ENCODE measurements around the gene MEP1B.
"Not testable (repeated sequence)": the region's sequence is repeated elsewhere in the genome, so short reads cannot be mapped to it uniquely, and the experiment has no call there.

The MEP1B gene

DNA sequence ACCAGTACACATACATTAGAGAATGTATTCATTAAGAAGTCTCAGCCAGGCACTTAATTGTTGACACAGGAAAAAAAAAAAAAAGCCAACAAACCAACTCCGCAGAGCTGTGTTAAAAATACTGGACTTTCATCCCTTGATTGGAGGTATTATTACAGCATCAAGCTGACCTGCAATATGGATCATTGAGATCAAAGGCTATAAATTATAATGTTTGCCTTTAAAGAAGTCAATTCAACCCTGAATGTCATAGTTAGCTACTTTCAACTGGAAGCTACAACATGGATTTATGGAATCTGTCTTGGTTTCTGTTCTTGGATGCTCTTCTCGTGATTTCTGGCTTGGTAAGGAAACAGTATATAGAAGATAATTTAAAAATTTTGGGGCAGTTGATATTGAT lies at the start of gene MEP1B:
TSS of gene MEP1B (plus strand) at position 250 of the 400 bp plus-strand sequence. CDS start at position 282, 32 bp downstream.
- Histone ChIP-seq H3K9ac (ENCODE audit: insufficient read length) (no peak within 1 kb of the TSS), H3K36me3 (ENCODE audit: insufficient read depth, low read length) (no peaks in the 10 kb centered on the region), H3K9me3 (ENCODE audit: low read depth, low read length) (no peaks in the 10 kb centered on the region), H3K4me3 (no peak within 1 kb of the TSS), H3K27ac (no peak within 1 kb of the TSS)
- DNase-seq (ENCODE audit: low read depth, low spot score), result no peak
- TF ChIP-seq EZH2 (IDR thresholded peaks at IDR 0.05), result no peak
- no peak for TF ChIP-seq POLR2AphosphoS5 (IDR thresholded peaks at IDR 0.05; ENCODE audit: borderline replicate concordance, low read depth, low read length)
- no peak for TF ChIP-seq FOXP2 (optimal IDR thresholded peaks at IDR 0.05; ENCODE audit: control extremely low read depth, extremely low read length, insufficient read depth)

DNA sequence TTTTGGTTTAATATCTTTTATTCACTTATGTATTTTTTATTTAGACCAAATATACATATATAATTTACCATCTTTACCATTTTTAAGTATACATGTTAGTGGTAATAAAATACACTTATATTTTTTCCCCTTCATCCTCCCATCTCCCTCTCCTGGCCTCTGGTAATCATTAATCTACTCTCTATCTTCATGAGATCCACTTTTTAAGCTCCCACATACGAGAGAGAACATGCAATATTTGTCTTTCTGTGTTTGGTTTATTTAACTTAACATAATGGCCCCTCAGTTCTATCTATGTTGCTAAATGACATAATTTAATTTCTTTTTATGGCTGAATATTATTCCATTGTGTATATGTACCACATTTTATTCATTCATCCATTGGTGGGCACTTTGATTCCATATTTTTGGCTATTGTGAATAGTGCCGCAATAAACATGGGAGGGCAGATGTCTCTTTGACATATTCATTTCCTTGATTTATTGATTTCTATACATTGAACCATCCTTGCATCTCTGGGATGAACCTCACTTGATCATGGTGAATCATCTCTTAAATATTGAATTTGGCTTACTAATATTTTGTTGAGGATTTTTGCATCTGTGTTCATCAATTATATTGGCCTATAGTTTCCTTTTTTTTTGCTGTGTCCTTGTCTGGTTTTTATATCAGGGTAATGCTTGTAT lies 41.5 kb upstream of the MEP1B start:
- Histone ChIP-seq H3K9me3 (ENCODE audit: low read depth, low read length) (no peaks in the 10 kb centered on the region), H3K36me3 (ENCODE audit: insufficient read depth, low read length) (no peaks in the 10 kb centered on the region), H3K9ac (ENCODE audit: insufficient read length) (no peak overlapping the region), H3K4me3 (no peak overlapping the region), H3K27ac (no peak overlapping the region)
- DNase-seq (ENCODE audit: low read depth, low spot score), result no peak
- no peak for TF ChIP-seq POLR2AphosphoS5 (IDR thresholded peaks at IDR 0.05; ENCODE audit: borderline replicate concordance, low read depth, low read length)
- TF ChIP-seq FOXP2 (optimal IDR thresholded peaks at IDR 0.05; ENCODE audit: control extremely low read depth, extremely low read length, insufficient read depth), result no peak
- TF ChIP-seq EZH2 (IDR thresholded peaks at IDR 0.05), result no peak

DNA sequence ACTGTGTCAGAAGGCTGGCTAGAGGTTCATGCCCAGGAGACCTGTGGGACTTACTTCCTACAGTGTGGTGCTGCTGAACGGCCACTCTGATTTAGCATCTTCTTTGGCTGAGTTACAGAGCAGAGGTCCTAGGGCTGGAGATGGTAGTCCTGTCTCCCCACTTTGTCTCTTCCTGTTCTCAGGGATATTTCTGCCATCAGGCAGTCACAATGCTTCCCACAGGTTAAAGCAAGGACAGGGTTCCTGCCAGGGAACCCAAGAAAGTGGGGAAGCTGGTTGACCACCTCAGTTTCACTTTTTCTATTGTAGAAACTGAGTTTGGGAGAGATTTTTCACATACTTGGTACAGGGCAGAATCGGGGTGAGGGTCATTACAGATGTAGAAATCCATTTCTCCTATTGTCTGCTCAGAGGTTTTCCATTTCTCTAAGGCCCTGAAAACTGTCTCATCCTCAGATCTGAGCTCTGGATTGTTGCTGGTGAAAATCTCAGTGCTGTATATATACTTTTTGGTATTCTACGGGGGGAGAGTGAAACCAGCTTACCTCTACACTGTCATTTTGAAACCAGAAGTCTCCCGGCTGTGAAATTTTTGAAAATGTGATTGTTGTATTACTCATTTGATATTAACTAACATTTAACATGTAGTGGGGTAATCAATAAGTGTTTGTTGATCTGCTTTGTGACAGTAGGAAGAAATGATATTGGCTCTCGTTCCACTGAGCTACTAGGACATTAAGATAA lies 37.0 kb upstream of the MEP1B start:
- TF ChIP-seq FOXP2 (optimal IDR thresholded peaks at IDR 0.05; ENCODE audit: control extremely low read depth, extremely low read length, insufficient read depth), result no peak
- no peak for TF ChIP-seq EZH2 (IDR thresholded peaks at IDR 0.05)
- TF ChIP-seq POLR2AphosphoS5 (IDR thresholded peaks at IDR 0.05; ENCODE audit: borderline replicate concordance, low read depth, low read length), result no peak
- Histone ChIP-seq H3K9me3 (ENCODE audit: low read depth, low read length) (no peaks in the 10 kb centered on the region), H3K27ac (no peak overlapping the region), H3K9ac (ENCODE audit: insufficient read length) (no peak overlapping the region), H3K36me3 (ENCODE audit: insufficient read depth, low read length) (no peaks in the 10 kb centered on the region), H3K4me3 (no peak overlapping the region)
- DNase-seq (ENCODE audit: low read depth, low spot score), result no peak

DNA sequence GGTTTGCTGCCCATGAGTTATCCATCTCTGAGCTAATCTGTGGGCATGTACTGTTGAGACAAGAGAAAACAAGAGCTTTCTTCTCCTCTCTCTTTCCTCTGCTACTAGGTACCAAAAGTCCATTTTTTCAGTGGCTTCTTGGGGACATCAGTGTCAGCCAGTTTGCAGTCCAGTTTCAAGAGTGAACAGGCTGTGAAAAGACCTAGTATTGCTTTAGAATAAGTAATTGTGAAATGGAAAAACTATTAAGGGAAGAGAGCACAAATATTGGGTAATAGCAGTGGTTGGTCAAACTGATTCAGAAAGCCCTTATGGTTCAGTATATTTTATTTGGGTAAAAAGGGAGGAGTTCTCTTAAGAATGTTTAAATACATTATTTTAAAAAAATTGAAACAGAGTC lies 33.0 kb upstream of the MEP1B start:
- DNase-seq (ENCODE audit: low read depth, low spot score), result no peak
- no peak for TF ChIP-seq EZH2 (IDR thresholded peaks at IDR 0.05)
- TF ChIP-seq FOXP2 (optimal IDR thresholded peaks at IDR 0.05; ENCODE audit: control extremely low read depth, extremely low read length, insufficient read depth), result no peak
- no peak for TF ChIP-seq POLR2AphosphoS5 (IDR thresholded peaks at IDR 0.05; ENCODE audit: borderline replicate concordance, low read depth, low read length)
- Histone ChIP-seq H3K9ac (ENCODE audit: insufficient read length) (no peak overlapping the region), H3K36me3 (ENCODE audit: insufficient read depth, low read length) (no peaks in the 10 kb centered on the region), H3K9me3 (ENCODE audit: low read depth, low read length) (no peaks in the 10 kb centered on the region), H3K27ac (no peak overlapping the region), H3K4me3 (no peak overlapping the region)

DNA sequence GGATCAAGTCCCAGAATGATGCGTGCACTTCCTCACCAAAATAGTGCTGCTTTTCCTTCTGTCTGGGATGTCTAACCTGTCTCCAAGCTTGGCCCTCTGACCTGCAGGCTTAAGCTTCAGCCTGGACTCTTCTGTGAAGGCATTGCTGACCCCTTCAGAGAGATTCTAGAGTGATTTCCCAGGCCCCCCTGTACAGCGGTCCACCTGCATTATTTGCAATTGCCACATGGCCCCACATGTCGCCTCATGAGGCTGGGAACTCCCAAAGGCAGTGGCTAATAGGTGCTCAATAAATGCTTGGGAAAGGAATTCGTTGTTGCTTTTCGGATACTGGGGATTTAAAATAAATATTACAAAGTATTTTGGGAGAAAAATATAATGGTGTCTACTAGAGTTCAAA lies 32.3 kb upstream of the MEP1B start:
- TF ChIP-seq EZH2 (IDR thresholded peaks at IDR 0.05) (no peak), POLR2AphosphoS5 (IDR thresholded peaks at IDR 0.05; ENCODE audit: borderline replicate concordance, low read depth, low read length) (no peak), FOXP2 (optimal IDR thresholded peaks at IDR 0.05; ENCODE audit: control extremely low read depth, extremely low read length, insufficient read depth) (no peak)
- H3K9ac ChIP-seq (ENCODE audit: insufficient read length), result no peak overlapping the region

DNA sequence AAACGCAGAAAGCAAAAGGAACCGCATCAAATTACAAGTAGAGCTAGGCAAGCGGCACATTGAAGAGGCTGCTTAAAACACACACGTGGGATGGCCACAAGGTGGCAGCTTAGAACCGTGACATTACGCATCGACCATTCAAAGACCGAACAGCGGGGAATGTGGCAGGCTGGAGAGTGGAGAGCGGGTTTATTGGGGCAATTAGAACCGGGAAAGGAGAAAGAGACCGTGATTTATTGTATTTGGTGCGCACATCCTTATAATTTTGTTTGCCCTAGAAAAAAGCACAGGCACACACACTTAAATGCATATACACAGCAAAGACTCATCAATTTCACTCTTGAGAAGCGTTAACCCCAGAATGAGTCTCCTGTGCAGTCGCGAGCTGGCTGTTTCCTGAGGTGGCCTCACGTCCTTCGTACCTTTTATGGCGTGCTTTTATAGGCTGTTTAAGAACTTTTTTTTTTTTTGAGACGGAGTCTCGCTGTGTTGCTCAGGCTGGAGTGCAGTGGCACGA lies 31.7 kb upstream of the MEP1B start:
- TF ChIP-seq POLR2AphosphoS5 (IDR thresholded peaks at IDR 0.05; ENCODE audit: borderline replicate concordance, low read depth, low read length) (no peak), EZH2 (IDR thresholded peaks at IDR 0.05) (no peak), FOXP2 (optimal IDR thresholded peaks at IDR 0.05; ENCODE audit: control extremely low read depth, extremely low read length, insufficient read depth) (peak; percentile 59)
- DNase-seq (ENCODE audit: low read depth, low spot score), result peak; percentile 76
- Histone ChIP-seq H3K4me3 (peak overlapping the region; percentile 70), H3K9me3 (ENCODE audit: low read depth, low read length) (no peaks in the 10 kb centered on the region), H3K36me3 (ENCODE audit: insufficient read depth, low read length) (no peaks in the 10 kb centered on the region), H3K27ac (no peak overlapping the region), H3K9ac (ENCODE audit: insufficient read length) (no peak overlapping the region)

More for the DNA sequence above, 32.3 kb upstream of the MEP1B start:
- DNase-seq (ENCODE audit: low read depth, low spot score), result no peak
- no peaks in the 10 kb centered on the region for H3K9me3 ChIP-seq (ENCODE audit: low read depth, low read length)
- H3K36me3 ChIP-seq (ENCODE audit: insufficient read depth, low read length), result no peaks in the 10 kb centered on the region
- H3K27ac ChIP-seq, result no peak overlapping the region
- H3K4me3 ChIP-seq, result peak overlapping the region; percentile 30

DNA sequence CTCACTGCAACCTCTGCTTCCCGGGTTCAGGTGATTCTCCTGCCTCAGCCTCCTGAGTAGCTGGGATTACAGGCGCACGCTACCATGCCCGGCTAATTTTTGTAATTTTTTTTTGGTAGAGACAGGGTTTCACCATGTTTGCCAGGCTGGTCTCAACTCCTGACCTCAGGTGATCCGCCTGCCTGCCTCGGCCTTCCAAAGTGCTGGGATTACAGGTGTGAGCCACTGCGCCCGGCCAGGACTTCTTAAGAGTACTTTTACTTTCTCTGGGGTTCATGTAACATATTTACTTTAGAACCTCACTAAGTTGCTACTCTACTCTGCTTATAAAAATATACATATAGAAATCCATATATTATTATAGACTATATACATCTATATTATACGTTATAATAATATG lies 31.2 kb upstream of the MEP1B start:
- peak overlapping the region; percentile 70 for H3K4me3 ChIP-seq
- not testable (repeated sequence) for H3K9ac ChIP-seq (ENCODE audit: insufficient read length); H3K27ac ChIP-seq; H3K36me3 ChIP-seq (ENCODE audit: insufficient read depth, low read length); DNase-seq (ENCODE audit: low read depth, low spot score); H3K9me3 ChIP-seq (ENCODE audit: low read depth, low read length)

DNA sequence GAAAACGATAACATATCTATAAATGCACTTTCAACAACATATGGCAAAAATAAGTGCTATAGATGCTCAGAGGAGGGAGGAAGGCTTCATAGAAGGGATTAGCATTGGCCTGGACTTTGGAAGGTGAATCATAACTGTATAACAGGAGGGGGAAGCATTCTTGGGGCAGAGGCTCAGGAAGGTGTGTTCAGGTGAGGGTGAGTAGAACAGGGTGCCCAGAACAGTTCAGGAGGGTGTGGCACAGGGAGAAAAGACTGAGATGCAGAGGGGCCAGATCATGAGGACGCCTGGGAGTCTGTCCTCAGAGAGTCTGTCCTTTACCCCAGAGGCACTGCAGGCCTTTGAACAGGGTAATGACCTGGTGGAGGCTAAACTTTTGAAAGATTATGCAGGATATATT lies 29.3 kb upstream of the MEP1B start:
- H3K9me3 ChIP-seq (ENCODE audit: low read depth, low read length), result no peaks in the 10 kb centered on the region
- H3K4me3 ChIP-seq, result no peak overlapping the region
- no peak for DNase-seq (ENCODE audit: low read depth, low spot score)
- no peak overlapping the region for H3K27ac ChIP-seq
- TF ChIP-seq EZH2 (IDR thresholded peaks at IDR 0.05) (no peak), FOXP2 (optimal IDR thresholded peaks at IDR 0.05; ENCODE audit: control extremely low read depth, extremely low read length, insufficient read depth) (no peak), POLR2AphosphoS5 (IDR thresholded peaks at IDR 0.05; ENCODE audit: borderline replicate concordance, low read depth, low read length) (no peak)
- H3K9ac ChIP-seq (ENCODE audit: insufficient read length), result no peak overlapping the region
- H3K36me3 ChIP-seq (ENCODE audit: insufficient read depth, low read length), result no peaks in the 10 kb centered on the region

Measured in SK-N-MC (cell line).